RCC 7860 (cell line): ENCODE data around the gene RHEB.
A peak's percentile ranks its signal among the peaks of the same experiment; 100 is the strongest.

Experiments used
- DNase-seq: peaks from one replicate; pipeline ENCODE4 v3.0.0-alpha.2; 2015; ENCODE audit warnings: low spot score
- FAIRE-seq: peaks from 2 replicates; lab custom pipeline; 2012; peaks lifted over from hg19 to GRCh38; lab: Jason Lieb, UNC

Gene RHEB, protein sequence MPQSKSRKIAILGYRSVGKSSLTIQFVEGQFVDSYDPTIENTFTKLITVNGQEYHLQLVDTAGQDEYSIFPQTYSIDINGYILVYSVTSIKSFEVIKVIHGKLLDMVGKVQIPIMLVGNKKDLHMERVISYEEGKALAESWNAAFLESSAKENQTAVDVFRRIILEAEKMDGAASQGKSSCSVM

DNA sequence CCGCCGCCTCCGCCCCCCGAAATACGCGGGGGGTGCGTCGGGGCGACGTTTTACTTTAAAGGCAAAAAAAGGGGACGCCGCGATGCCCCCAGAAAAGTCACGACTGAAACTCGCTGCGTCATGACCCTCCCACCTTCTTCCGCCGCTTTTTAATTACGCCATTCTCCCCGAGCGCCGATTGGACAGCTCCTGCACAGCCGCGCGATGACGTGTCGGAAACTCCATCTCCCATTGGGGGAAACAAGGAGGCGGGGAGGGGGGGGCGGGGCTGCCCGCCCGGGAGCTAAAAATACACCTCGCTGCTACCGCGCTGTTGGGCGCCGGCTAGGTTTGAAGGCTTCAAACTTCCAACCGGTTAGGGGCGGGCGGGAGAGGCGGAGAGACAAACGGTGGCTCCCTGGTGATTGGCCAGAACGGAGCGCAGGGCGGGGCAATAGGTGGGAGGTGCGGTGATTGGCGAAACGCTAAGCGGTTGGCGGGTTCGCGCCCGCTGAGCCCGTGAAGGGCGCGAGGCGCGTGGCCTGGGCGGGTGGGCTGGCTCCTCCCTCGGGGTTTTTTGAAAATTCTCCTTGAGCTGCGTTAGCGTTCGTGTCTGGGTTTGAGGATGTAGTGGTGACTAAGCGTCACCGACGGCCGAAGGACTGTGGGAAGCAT, at the start of gene RHEB:
TSS of gene RHEB (minus strand) at position 131 of the 654 bp plus-strand sequence. CDS start 384 bp downstream, outside the sequence.
- FAIRE-seq (peak; percentile 87), DNase-seq (peak; percentile 99)

DNA sequence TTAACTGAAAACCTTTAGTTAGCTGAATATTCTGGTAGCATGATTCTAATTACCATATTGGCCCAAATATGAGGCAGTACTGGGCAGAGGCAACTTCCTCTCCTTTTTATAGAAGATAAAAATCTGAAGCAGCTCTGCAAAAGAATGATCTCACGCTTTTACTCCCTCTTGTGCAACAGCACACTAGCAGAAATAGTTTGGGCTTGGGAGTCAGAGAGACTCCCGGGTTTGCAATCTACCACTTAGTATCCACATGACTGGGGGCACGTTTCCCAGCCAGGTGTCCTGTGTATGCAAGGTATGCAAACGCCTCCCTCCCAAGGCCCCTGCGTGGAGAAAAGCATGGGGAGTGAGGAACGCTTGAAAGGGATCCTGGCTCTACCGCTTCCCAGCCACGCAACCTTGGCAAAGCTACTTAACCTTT, 47.2 kb upstream of the RHEB start:
- no peak for FAIRE-seq
- DNase-seq, result no peak

DNA sequence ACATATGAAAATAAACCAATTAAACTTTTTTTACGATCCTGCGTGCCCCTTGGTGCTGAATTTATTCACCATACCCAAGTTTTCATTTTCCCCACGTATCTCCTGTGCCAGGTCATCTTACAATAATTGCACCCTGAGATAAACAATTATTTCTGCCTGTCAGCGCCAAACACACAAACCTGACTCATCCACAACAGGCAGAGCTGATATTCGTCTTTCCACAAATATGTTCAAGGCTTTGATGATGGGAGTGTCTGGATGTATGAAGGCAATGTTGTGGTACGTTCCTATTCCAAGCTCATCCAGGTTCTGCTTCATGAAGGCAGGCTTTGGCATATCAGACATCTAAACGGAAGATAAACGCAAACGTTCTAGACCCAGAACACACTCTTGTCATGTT, 45.8 kb upstream of the RHEB start:
- FAIRE-seq (no peak), DNase-seq (no peak)

DNA sequence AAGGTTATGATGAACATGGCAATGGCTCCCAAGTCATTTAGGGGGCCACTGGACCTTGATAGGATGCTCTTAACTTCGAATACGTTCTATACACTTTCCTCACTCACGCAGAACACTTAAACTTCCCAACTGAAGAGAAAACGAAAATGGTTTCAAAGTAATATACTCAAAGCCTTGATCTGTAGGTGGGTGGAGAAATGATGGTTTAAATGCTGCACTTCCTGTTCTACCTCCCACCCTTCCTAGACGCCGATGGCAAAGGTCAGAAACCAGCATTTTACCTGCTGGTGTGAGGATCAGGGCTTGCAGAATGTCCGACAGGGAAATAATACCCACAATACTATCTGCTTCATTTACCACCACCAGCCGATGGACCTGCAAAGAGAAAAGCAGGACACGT, 40.5 kb upstream of the RHEB start:
- DNase-seq, result no peak
- FAIRE-seq, result no peak

DNA sequence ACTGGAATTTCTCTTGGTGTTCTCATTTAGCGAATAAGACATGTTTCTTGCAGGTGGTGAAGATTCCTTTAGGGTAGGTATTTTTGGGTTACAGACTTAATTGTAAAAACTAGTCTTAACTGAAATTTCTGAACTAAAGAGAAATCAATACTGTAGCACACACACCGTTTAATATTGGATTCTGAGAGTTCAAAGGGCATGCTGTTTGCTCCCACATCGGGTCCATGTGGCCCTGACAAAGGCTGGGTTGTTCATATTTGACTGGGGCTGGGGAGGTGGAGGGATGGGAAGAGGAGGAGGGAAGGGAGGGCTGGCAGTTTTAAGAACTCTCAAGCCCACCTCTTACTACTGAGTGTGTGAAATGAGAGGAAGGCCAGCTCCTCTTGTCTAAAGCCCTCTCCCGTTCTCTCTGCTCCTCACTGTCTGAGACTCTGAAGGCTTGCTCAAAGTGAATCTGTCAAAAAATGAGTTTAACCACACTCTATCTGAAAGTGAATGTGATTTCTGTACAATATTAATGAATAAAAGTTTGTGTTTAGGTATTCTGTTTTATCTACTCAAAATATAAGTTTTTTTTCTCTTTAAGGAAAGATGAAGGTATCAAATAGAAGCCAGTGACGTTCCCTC, 40.0 kb upstream of the RHEB start:
- FAIRE-seq (no peak), DNase-seq (no peak)

DNA sequence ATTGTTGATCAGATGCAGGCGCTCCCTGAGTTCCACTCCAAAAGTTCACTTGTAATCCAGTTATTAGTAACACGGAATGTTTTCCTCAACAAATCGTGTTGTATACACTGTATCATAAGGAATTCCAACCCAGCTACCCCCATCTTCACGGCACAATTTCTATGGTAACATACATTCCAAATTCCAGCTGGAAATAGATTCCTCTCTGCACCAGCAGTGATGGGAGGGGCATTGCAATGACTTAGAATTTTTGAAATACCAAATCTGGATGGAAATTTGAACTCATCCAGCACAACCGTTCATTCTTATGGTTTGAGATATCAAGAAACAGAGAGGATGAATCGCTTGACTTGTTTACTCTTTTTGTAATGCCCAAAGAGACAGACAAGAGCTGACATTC, 38.9 kb upstream of the RHEB start:
- DNase-seq (no peak), FAIRE-seq (no peak)

DNA sequence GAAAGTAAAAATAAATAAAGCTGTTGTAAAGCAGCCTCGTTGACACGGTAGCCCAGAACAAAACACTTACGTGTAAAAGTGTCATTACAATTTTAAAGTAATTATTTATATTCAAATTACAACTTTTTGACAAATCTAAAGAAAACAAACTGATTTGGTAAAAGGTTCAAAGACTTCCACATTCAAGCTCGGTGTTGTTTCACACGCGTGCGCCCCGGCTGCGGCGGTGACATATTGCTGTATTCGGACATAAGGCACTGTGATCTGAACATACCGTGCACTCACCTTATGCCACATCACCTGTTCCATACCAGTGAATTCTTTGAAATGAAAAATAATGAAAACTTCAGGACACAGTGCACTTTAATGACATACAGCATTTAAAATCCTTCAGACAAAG, 36.9 kb upstream of the RHEB start:
- DNase-seq (no peak), FAIRE-seq (no peak)

DNA sequence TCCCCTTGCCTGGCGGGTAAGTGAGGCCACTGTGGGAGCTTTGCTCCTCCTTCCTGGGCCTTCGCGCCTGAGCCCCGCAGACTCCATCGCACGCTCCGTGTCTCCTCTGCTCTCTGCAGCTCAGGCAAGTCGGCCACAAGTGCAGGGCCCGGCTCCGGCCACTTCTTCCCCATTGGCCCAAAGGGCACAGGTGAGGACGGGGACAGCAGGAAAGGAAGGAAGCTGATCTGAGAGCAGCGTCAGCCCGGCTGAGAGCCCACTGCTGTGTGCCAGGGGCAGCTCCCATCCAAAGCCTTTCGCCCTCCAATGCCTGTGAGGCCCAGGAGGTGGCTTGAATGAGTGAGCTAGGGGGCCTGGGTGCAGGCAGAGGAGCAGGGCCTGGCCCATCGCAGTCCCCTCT, 33.7 kb upstream of the RHEB start:
- FAIRE-seq (no peak), DNase-seq (no peak)

DNA sequence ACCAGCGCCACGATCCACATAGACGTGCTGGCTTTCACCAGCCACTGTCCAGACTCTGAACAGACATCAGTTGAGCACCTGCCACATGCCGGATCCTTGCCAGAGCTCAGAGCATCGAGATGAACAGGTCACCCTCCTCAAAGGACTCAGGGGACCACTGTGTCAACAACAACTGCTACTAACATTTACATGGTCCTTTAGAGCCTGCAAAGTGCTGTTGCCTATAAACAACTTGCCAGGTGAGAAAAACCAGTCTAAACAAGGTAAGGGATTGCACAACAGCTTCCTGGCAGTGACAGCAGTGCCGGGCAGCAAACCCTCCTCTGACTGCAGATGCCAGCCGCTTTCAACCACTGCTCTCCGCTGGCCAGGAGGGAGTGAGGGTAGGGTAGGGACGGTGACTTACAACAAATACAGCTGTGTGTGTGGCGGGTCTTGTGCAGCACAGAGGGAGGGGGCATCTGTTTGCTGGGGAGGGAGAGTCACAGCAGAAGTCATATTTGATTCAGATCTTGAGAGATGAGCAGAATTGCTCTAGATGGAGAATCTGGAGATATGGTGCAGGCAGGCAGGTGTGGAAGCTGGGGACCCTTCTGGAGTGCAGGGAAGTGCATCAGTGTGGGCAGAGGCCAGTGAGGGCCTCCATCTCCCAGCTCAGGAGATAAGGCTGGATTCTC, 32.8 kb upstream of the RHEB start:
- no peak for FAIRE-seq
- DNase-seq, result no peak

DNA sequence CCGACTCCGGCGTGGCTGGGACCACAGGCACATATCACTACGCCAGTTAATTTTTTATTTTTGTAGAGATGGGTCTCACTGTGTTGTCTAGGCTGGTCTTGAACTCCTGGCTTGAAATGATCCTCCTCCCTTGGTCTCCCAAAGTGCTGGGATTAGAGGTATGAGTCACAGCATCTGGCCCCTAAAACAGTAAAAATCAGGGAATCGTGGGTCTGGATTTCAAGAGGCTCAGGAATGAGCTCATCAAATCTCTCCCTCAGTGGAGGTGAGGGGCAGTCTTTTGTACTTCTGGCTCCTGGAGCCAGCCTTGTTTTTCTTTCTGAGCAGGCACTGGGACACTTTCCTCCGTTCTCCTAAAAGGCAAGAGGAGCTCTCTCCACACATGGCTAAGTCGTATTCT, 32.1 kb upstream of the RHEB start:
- FAIRE-seq (no peak), DNase-seq (no peak)

DNA sequence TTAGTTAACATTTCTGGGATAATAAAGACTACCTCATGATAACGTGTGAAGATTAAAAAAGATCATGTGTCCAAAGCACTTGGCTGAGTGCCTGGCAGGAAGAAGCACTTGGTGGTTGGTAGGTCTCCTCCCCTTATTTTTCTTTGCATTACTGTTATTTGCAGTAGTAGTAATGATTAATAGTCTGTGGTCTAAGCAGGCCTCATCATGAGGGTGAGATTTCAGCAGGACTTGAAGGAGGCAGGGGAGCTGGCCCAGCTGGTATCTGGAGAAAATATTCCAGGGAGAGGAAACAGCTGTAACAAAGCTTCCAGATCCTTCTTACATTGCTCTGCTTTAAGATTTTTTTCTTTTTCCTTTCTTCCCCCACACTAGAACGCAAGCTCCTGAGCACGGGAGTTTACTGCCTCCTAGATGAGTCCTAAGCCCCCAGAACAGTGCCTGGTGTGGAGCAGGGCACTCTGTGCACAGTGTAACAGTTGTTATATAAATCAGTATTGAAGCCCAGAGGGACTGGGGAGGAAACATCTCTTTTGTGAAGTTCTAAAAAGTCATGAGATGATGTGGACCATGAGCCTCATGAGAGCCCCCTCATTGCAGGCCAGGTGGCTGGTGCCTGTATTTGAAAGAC, 31.1 kb upstream of the RHEB start:
- FAIRE-seq, result peak; percentile 97
- peak; percentile 91 for DNase-seq

DNA sequence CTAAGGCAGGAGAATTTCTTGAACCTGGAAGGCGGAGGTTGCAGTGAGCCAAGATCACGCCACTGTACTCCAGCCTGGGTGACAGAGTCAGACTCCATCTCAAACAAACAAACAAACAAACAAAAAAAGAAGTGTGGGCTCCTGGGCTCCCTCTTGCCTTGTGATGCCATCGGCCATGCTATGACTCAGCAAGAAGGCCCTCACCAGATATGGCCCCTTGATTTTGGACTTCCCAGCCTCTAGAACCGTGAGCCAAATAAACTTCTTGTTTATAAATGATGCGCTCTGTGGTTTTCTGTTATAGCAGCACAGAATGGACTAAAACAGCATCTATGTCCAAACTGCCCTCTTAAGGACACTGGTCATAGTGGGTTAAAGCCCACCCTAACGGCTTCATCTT, 29.9 kb upstream of the RHEB start:
- FAIRE-seq (no peak), DNase-seq (no peak)

DNA sequence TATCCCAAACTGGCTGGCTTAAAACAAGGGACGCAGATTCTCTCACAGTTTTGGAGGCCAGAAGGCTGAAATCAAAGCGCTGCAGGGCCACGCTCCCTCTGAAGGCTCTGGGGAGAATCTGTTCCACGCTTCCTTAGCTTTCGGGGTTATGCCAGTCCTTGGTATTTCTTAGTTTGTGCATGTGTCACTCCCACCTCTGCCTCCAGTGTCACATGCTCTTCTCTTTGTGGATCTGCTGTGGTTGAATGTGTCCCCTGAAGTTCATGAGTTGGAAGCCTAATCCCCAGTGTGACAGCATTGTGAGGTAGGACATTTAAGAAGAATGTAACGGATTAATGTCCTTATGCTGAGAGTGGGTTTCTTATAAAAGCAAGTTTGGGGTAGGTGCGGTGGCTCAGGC, 29.4 kb upstream of the RHEB start:
- DNase-seq (no peak), FAIRE-seq (no peak)

DNA sequence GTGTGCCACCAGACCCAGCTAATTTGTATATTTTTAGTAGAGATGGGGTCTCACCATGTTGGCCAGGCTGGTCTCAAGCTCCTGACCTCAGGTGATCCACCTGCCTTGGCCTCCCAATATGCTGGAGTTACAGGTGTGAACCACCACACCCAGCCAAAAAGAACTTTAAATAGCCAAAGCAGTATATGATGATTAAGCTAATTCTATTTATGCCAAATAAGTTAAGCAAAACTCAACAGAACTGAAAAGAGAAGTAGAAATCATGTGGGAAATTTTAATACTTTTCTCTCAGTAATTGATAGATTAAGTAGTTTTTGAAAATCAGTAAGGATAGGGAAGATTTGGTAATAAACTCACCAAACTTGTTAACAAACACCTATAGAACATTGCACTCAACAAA, 24.5 kb upstream of the RHEB start:
- FAIRE-seq (no peak), DNase-seq (no peak)

DNA sequence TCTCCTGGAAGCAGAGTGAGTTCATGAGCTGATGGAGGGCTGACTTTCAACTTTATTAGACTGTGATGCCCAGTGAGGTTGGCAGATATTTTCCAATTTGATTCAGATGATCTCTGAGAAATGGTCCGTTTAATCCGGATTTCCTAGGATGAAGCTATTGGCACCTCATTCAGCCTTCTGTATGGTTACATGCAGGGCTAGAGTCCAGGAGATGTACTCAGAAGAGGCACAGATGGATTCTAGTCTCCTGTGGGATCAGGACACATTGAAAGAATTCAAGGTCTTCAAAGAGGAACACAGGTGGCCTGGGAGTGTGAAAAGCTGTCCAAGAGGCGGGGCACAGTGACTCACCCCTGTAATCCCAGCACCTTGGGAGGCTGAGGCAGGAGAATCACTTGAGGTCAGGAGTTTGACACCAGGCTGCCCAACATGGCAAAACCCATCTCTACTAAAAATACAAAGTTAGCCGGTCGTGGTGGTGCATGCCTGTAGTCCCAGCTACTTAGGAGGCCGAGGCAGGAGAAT, 23.0 kb upstream of the RHEB start:
- FAIRE-seq (no peak), DNase-seq (no peak)

DNA sequence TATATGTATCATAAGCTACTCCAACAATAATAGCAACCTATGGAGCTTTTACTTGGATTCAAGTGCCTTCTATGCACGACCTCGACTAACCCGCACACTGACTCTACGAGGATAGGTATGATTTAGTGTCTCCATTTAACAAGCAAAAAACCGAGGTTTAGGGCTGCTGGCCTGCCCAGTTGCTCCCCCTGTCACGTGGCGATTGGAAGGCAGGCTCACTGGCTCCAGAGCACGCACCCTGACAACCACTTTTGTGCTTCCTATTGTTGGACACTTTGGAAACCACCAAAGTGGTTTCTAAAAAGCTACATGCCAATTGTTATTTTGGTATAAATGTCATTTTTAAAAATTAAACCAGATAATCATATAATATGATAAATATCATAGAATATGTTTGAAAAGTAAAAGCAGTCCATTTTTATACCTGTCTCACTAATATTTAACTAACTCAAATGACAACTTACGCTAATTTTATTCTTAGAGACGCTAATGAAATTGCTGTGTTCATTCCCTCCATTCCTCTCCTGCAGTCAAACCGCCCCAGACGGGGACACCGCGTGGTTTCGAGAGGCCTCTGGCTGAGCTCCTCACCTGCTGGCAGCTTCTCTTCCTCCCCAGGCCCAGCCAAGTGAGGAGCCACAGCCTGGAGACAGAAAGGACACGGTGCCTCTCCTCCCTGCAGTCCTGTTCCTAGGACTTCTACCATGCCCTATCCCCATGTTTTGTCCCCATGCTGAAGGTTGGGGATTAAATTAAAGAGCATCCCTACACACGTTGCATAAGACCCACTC, 22.2 kb upstream of the RHEB start:
- DNase-seq (no peak), FAIRE-seq (no peak)

DNA sequence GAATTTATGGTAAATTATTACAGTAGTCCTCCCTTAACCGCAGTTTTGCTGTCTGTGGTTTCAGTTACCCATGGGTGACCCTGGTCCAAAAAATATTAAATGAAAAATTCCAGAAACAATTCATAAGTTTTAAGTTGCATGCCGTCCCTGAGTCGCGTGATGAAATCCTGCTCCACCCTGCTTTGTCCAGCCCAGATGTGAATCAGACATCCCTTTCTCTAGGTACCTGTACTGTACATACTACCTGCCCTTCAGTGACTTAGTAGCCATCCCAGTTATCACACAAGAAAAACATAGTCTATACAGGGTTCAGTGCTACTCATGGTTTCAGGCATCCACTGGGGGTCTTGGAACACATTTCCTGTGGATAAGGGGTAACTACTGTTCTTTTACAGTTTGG, 20.5 kb upstream of the RHEB start:
- DNase-seq (peak; percentile 37), FAIRE-seq (peak; percentile 70)

DNA sequence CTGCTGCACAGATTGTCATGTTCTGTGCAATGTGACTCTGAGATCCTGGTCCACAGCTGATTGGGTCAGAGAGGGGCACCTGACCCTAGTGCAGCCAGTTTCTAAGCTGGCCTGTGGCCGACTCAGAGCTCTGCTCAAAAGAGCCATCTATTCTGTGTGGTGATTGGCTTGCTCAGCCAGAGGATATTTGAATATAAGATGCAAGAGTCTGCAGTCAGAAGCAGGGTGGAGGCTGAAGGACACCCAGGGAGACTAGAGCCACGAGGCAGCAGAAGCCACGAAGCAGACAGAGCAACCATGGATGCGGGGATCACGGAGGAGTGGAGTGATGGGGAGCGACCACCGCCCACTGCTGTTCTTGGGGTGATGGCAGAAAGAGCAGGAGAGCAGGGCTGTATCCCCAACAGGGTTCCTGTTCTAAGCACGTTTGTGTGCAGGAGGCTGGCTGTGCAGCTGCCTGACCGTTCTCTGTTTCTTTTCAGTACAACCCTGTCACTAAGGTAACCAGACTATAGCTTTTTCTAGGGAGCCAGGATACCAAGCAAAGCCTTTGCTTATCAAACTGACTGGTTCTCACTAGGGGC, 19.5 kb upstream of the RHEB start:
- DNase-seq (no peak), FAIRE-seq (no peak)

DNA sequence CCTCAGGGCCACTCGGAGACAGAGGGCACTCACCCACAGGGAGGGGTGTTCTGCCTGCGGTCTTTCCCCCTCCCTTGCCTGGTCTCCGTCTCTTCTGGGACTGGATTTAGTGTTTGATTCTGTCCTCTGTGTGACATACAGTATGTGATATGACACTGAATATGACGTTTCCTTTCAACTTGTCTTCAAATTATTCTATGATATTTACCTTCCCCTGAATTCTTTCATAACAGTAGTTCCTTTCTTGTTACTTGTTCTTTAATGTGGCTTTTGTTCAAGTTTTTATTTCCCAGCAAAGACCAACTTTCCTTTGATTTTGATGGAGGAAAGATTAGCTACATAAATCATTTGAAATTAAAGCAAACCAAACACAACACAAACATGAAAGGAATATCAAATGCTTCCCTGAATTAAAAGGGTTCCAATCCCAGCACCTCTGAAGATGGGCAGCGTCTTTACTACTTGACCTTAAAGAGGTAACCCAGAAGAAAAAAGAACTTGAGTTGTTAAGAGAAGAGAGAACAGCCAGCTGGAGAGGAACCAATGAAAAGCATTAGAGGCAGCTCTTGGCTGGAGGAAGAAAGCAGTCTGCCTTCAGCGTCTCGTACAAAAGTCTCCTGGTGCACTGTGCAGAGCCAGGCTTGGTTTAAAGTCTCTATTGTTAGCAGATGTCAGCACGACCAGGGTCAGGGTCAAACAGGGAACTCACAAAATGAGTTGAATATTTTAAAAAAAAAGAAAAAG, 18.3 kb upstream of the RHEB start:
- no peak for DNase-seq
- no peak for FAIRE-seq
